ENCODE results near the gene EML1. TPM values are rescaled to one million over a fixed set of nuclear protein-coding genes. Genes with fewer than 3 reads are reported as not detected.

EML1 gene
- total RNA-seq, 2 donors from 2014 or later, result 23.6 to 34.6 TPM

GRCh38 chr14:99853206-99853605 is 60.0 kb downstream of the EML1 start:
- Histone ChIP-seq H3K27ac (no peak overlapping the region), H3K4me1 (no peaks in the 10 kb centered on the region), H3K4me3 (no peak overlapping the region), H3K9me3 (no peaks in the 10 kb centered on the region), H3K36me3 (replicated peaks in 1 of 2; ENCODE audit: insufficient read depth in 1 of 2, low read depth in 2 of 2) (no peaks in the 10 kb centered on the region), H3K27me3 (no peaks in the 10 kb centered on the region)
- DNase-seq, result no peak
- intact Hi-C loops (cut with DNase I), result no loop called here
- no peak for ATAC-seq
- no peak for TF ChIP-seq POLR2A (IDR thresholded peaks at IDR 0.05)
- no peak for TF ChIP-seq CTCF (IDR thresholded peaks at IDR 0.05)
- WGBS, 2 donors, result 32 to 39% methylated on average over 5 of the region's 5 CpGs

- no peaks in the 10 kb centered on the region for H3K27me3 ChIP-seq
- no peaks in the 10 kb centered on the region for H3K4me1 ChIP-seq
- no peaks in the 10 kb centered on the region for H3K9me3 ChIP-seq
- no peak overlapping the region for H3K27ac ChIP-seq
- TF ChIP-seq POLR2A (IDR thresholded peaks at IDR 0.05), result no peak
- ATAC-seq, result no peak
- WGBS, 2 donors, result 69 to 87% methylated on average over 5 of the region's 5 CpGs
- DNase-seq, result no peak
- no peak overlapping the region for H3K4me3 ChIP-seq
- intact Hi-C loops (cut with DNase I), result no loop called here
- H3K36me3 ChIP-seq (replicated peaks in 1 of 2; ENCODE audit: insufficient read depth in 1 of 2, low read depth in 2 of 2), result no peaks in the 10 kb centered on the region
Observed at GRCh38 chr14:99854831-99855230, 61.6 kb downstream of the EML1 start.

GRCh38 chr14:99855271-99855670 is 62.1 kb downstream of the EML1 start:
- no peaks in the 10 kb centered on the region for H3K9me3 ChIP-seq
- H3K27ac ChIP-seq, result no peak overlapping the region
- H3K4me1 ChIP-seq, result no peaks in the 10 kb centered on the region
- no peak for ATAC-seq
- H3K27me3 ChIP-seq, result no peaks in the 10 kb centered on the region
- no peak overlapping the region for H3K4me3 ChIP-seq
- DNase-seq, result no peak
- no peak for TF ChIP-seq CTCF (IDR thresholded peaks at IDR 0.05)
- no peak for TF ChIP-seq POLR2A (IDR thresholded peaks at IDR 0.05)
- H3K36me3 ChIP-seq (replicated peaks in 1 of 2; ENCODE audit: insufficient read depth in 1 of 2, low read depth in 2 of 2), result no peaks in the 10 kb centered on the region
- intact Hi-C loops (cut with DNase I), result no loop called here

- ATAC-seq, result no peak
- Histone ChIP-seq H3K4me1 (no peaks in the 10 kb centered on the region), H3K27me3 (no peaks in the 10 kb centered on the region), H3K36me3 (replicated peaks in 1 of 2; ENCODE audit: insufficient read depth in 1 of 2, low read depth in 2 of 2) (no peaks in the 10 kb centered on the region), H3K4me3 (no peak overlapping the region), H3K9me3 (no peaks in the 10 kb centered on the region), H3K27ac (no peak overlapping the region)
- WGBS, 2 donors, result 94 to 100% methylated on average over 1 of the region's 1 CpG
- DNase-seq, result no peak
- TF ChIP-seq POLR2A (IDR thresholded peaks at IDR 0.05), result no peak
- TF ChIP-seq CTCF (IDR thresholded peaks at IDR 0.05), result no peak
- intact Hi-C loops (cut with DNase I), result no loop called here
Observed at GRCh38 chr14:99857551-99857950, 64.3 kb downstream of the EML1 start.

GRCh38 chr14:99860219-99860618 is 67.0 kb downstream of the EML1 start:
- ATAC-seq (no peak), DNase-seq (no peak)
- no peak overlapping the region for H3K27ac ChIP-seq
- no peaks in the 10 kb centered on the region for H3K4me1 ChIP-seq
- TF ChIP-seq CTCF (IDR thresholded peaks at IDR 0.05), result no peak
- no peak for TF ChIP-seq POLR2A (IDR thresholded peaks at IDR 0.05)
- WGBS, 2 donors, result 89% methylated on average over 5 of the region's 5 CpGs
- no peaks in the 10 kb centered on the region for H3K36me3 ChIP-seq (replicated peaks in 1 of 2; ENCODE audit: insufficient read depth in 1 of 2, low read depth in 2 of 2)
- H3K9me3 ChIP-seq, result no peaks in the 10 kb centered on the region
- H3K4me3 ChIP-seq, result no peak overlapping the region
- intact Hi-C loops (cut with DNase I), result no loop called here
- H3K27me3 ChIP-seq, result no peaks in the 10 kb centered on the region

Measured in body of pancreas (tissue), 4 donors.